Measurements from ENCODE around the gene WDR44.
"Not testable (repeated sequence)": the region's sequence is repeated elsewhere in the genome, so short reads cannot be mapped to it uniquely, and the experiment has no call there.

WDR44 gene

GRCh38 chrX:118360429-118361125, 14.7 kb downstream of the WDR44 start:
- DNase-seq (ENCODE audit: low read depth), result no peak

DNA sequence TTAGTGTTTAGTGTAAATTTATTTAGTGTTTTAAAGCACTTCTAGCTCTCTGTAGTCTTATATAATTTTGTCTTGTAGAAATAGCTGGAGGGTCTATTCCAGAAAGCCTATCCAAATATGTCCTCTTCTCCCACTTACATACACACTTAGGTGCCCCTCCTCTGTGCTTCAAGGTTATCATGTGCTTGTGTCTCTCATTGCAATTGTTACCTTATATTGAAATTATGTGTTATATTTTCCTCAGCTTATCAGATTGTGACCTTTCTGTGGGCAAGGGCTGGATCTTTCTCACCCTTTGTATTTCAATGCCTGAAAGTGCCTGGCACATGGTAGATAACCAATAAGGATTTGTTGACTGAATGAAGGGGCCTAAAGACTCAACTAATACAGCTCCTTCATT, 18.4 kb downstream of the WDR44 start:
- DNase-seq (ENCODE audit: low read depth), result no peak

DNA sequence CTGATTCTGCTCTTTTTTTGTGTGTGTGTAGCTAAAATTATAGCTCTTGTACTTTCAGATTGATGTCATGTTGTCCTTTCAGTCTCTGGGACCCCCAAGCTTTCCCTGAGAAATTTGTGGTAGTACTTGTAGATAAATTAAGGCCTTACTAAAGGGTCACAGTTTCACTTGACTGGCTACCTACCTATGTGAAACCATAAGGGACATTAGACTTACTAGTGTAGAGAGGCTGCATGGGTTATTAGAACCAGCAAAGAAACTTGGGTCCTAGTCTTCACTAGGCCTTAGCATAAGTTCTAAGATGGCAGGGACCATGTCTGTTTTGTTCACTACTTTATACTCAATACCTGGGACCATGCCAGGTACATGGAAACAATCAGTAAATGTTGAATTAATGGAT, 21.4 kb downstream of the WDR44 start:
- DNase-seq (ENCODE audit: low read depth), result no peak

DNA sequence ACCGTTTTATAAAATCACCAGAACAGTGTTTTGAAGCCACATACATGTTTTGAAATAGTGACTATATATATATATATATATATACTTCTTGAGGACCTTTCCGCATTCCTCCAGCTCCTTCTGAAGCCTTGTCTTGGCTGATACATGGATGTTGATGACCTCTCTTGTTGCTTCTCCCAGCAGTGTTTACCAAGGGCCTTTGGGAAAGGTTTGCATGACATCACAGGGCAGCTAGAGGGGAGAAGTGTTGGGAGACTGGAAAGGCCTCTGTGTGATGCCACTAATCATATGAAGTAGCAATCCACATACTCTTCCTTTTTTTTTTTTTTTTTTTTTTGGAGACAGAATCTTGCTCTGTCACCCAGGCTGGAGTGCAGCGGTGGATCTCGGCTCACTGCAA, 22.5 kb downstream of the WDR44 start:
- DNase-seq (ENCODE audit: low read depth), result no peak

DNA sequence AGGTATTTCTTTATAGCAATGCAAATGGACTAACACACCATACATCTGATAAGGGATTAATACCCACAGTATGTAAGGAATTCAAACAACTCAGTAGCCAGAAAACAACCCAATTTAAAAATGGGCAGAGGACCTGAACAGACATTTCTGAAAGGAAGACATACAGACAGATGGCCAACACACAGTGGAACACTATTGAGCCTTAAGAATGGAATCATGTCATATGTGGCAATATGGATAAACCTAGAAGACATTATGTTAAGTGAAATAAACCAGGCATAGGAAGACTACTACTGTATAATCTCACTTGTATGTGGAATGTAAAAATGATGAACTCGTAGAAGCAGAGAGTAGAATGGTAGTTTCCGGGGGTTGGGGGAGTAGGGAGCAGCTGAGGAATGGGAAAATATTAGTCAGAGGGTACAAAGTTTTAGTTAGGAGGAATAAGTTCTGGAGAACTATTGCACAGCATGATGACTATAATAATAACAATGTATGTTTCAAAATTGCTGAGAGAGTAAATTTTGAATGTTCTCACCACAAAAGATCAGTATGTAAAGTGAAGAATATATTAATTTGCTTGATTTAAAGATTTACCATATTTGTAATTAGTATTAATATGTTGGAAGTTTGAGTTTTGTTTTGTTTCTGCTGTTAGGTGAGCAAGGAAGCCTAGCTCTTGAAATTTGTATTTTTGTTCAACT, 25.2 kb downstream of the WDR44 start:
- DNase-seq (ENCODE audit: low read depth), result peak; percentile 64

GRCh38 chrX:118373538-118373937, 27.6 kb downstream of the WDR44 start:
- DNase-seq (ENCODE audit: low read depth), result no peak

GRCh38 chrX:118383120-118383519, 37.2 kb downstream of the WDR44 start:
- no peak for DNase-seq (ENCODE audit: low read depth)

GRCh38 chrX:118392716-118393115, 46.8 kb downstream of the WDR44 start:
- DNase-seq (ENCODE audit: low read depth), result no peak

DNA sequence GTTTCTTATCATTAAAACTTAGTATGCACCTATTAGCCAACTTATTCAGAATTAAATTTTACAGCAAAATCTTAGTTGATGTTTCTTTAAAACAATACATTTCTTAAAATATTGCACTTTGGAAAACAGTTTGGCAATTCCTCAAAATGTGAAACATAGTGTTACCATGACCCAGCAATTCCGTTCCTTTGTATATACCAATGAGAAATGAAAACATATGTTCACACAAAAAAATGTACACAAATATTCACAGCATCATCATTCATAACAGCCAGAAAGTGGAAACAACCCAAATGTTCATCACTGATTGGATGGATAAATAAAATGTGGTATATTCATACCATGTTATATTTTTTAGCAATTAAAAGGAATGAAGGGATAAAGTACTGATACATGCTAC, 50.2 kb downstream of the WDR44 start:
- no peak for DNase-seq (ENCODE audit: low read depth)

GRCh38 chrX:118418811-118419251, 72.9 kb downstream of the WDR44 start:
- DNase-seq (ENCODE audit: low read depth), result no peak

- no peak for DNase-seq (ENCODE audit: low read depth)
Measured at GRCh38 chrX:118420462-118420861, 74.6 kb downstream of the WDR44 start.

DNA sequence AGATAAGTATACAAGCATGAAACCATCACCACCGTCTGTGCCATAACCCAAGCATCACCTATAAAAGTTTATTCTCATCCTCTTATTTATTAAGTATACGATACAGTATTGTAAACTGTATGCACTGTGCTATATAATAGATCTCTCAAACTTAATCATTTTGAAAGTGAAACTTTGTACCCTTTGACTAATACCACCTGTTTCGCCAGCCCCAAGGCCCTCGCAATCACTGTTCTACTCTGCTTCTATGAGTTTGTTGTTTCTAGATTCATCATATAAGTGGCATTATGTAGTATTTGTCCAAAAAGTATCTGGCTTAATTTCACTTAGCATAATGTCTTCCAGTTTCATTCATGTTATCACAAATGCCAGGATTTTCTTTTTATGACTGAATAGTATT, 77.7 kb downstream of the WDR44 start:
- DNase-seq (ENCODE audit: low read depth), result no peak

GRCh38 chrX:118432799-118433198, 86.9 kb downstream of the WDR44 start:
- DNase-seq (ENCODE audit: low read depth), result no peak

- no peak for DNase-seq (ENCODE audit: low read depth)
Measured at GRCh38 chrX:118437283-118437682, 91.4 kb downstream of the WDR44 start.

DNA sequence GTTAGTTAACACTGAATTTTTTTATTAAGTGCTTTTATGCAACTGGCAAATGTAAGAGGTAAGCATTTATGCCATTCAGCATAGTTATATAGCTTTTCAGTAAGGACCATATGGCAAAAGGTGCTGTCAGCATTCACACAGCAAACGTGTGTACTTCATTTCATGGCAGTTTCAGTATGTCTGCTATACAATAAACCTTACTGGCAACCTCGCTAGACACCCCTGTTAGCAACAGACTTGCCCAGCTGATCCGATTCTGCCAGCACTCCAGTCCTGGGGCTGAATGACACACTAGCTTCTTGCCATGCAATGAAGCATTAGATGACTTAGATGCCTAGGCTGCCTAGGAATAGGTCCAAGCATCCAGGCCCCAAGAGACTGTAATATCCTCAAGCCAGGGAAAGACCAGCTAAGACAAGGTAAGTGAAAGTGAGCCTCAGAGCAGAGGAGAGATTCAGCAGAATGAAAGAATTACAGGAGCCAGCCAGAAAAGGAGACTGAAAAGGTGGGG, 102.4 kb downstream of the WDR44 start:
- no peak for DNase-seq (ENCODE audit: low read depth)

DNA sequence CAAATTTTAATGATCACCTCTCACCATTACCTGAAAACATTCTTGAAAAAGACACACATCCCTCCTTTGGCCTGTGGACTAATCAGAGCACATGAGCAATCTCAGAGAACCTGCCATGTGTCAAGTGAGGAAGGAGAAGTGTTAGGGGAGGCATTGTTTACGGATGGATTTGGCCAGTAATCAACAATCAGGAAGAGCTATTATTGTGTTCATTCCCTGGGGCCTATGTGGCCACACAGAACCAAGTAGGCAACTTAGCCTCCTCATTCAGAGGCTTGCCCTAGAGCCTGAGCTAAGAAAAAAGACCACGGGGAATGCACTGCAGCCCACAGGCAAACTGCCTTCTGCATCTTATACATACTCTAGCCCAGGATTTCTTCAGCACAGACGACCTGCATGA, 109.1 kb downstream of the WDR44 start:
- no peak for DNase-seq (ENCODE audit: low read depth)

- DNase-seq (ENCODE audit: low read depth), result peak; percentile 4
Measured at GRCh38 chrX:118459494-118459893, 113.6 kb downstream of the WDR44 start.

DNA sequence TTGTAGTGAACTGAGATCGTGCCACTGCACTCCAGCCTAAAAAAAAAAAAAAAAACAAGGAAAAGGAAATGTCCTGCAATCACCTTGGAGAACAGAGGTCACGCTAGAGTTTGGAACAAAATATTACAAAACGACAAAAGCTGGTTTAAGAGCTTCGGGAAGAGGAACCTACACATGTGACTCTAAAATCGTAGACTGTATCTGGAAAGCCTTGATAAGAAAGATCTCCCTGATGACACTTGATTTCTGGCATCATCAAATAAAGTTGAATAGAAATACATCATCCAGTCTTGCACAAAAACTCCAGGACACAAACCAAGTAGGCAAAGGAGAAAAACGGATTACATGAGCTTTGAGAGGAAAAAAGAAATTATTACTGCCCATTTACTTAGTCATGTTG, 118.6 kb downstream of the WDR44 start:
- DNase-seq (ENCODE audit: low read depth), result no peak

GRCh38 chrX:118468122-118468521, 122.2 kb downstream of the WDR44 start:
- DNase-seq (ENCODE audit: low read depth), result no peak

GRCh38 chrX:118470721-118471347, 124.9 kb downstream of the WDR44 start:
- not testable (repeated sequence) for DNase-seq (ENCODE audit: low read depth)

GRCh38 chrX:118474586-118474985, 128.7 kb downstream of the WDR44 start:
- DNase-seq (ENCODE audit: low read depth), result no peak

DNA sequence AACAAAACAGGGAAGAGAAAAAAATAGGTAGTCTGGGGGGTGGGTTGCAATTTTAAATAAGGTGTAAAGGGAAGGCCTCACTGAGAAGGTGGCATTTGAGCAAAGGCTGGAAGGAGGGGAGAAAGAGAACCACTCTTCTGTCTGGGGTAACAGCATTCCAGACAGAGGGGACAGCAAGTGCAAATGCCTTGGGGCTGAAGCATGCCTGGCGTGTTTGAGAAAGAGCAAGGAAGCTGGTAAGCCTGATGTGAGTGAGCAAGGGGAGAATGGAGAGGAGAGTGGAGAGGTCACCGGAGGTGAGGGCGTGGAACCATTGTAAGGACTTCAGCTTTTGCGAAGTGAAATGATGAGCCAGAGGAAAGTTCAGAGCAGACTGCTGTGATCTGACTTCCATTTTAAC, 130.0 kb downstream of the WDR44 start:
- no peak for DNase-seq (ENCODE audit: low read depth)

- no peak for DNase-seq (ENCODE audit: low read depth)
Measured at GRCh38 chrX:118480172-118480571, 134.3 kb downstream of the WDR44 start.
